Measurements from ENCODE around the gene GLE1. TPM values are rescaled to one million over a fixed set of nuclear protein-coding genes. Genes with fewer than 3 reads are reported as not detected.
"Not testable (repeated sequence)": the region's sequence is repeated elsewhere in the genome, so short reads cannot be mapped to it uniquely, and the experiment has no call there.

GLE1 gene
- total RNA-seq, 1 donor from 2014 or later, result 6.3 TPM

- TF ChIP-seq CTCF (IDR thresholded peaks at IDR 0.05), result no peak
- H3K27me3 ChIP-seq, result no peaks in the 10 kb centered on the region
- DNase-seq (ENCODE audit: low spot score in 2 of 2), result no peak
These were observed 9.2 kb upstream of the GLE1 start for GRCh38 chr9:128495296-128495695.

GRCh38 chr9:128495804-128496417, 8.6 kb upstream of the GLE1 start:
- intact Hi-C loops (cut with DNase I), result no loop called here
- H3K36me3 ChIP-seq, result peaks cover 31 to 40% of the 10 kb centered on the region in 2 donors
- no peak for DNase-seq (ENCODE audit: low spot score in 2 of 2)

More at GRCh38 chr9:128495296-128495695, 9.2 kb upstream of the GLE1 start:
- peaks cover 33 to 40% of the 10 kb centered on the region in 2 donors for H3K36me3 ChIP-seq
- H3K27ac ChIP-seq, result no peak overlapping the region
- intact Hi-C loops (cut with DNase I), result no loop called here
- no peak overlapping the region for H3K4me3 ChIP-seq
- H3K9me3 ChIP-seq, result no peaks in the 10 kb centered on the region
- peaks cover 0 to 3% of the 10 kb centered on the region in 2 donors for H3K4me1 ChIP-seq

GRCh38 chr9:128497824-128498610, 6.5 kb upstream of the GLE1 start:
- no peak for DNase-seq (ENCODE audit: low spot score in 2 of 2)
- H3K36me3 ChIP-seq, result peaks cover 21 to 26% of the 10 kb centered on the region in 2 donors
- TF ChIP-seq CTCF (IDR thresholded peaks at IDR 0.05), result no peak

More at GRCh38 chr9:128495804-128496417, 8.6 kb upstream of the GLE1 start:
- no peak for TF ChIP-seq CTCF (IDR thresholded peaks at IDR 0.05)
- H3K9me3 ChIP-seq, result no peaks in the 10 kb centered on the region
- no peak overlapping the region for H3K4me3 ChIP-seq
- H3K27ac ChIP-seq, result no peak overlapping the region
- H3K27me3 ChIP-seq, result no peaks in the 10 kb centered on the region
- H3K4me1 ChIP-seq, result peaks cover 0 to 5% of the 10 kb centered on the region in 2 donors

GRCh38 chr9:128498911-128499310, 5.6 kb upstream of the GLE1 start:
- Histone ChIP-seq H3K27ac (no peak overlapping the region), H3K36me3 (peaks cover 21 to 25% of the 10 kb centered on the region in 2 donors)
- intact Hi-C loops (cut with DNase I), result no loop called here

More at GRCh38 chr9:128497824-128498610, 6.5 kb upstream of the GLE1 start:
- Histone ChIP-seq H3K9me3 (no peaks in the 10 kb centered on the region), H3K4me3 (no peak overlapping the region), H3K27ac (no peak overlapping the region), H3K27me3 (no peaks in the 10 kb centered on the region), H3K4me1 (peaks cover 3 to 13% of the 10 kb centered on the region in 2 donors)
- intact Hi-C loops (cut with DNase I), result no loop called here

GRCh38 chr9:128499920-128500319, 4.6 kb upstream of the GLE1 start:
- Histone ChIP-seq H3K4me1 (peaks cover 3 to 18% of the 10 kb centered on the region in 2 donors), H3K9me3 (no peaks in the 10 kb centered on the region), H3K4me3 (no peak overlapping the region), H3K27ac (peak overlapping the region; percentile 74 to 76), H3K36me3 (peaks cover 19 to 22% of the 10 kb centered on the region in 2 donors), H3K27me3 (no peaks in the 10 kb centered on the region)
- no peak for DNase-seq (ENCODE audit: low spot score in 2 of 2)
- TF ChIP-seq CTCF (IDR thresholded peaks at IDR 0.05), result no peak
- intact Hi-C loops (cut with DNase I), result loop anchor here (5.0 kb wide), 1 partner anchor 128 kb away; the partner anchor contains the start of gene URM1

More at GRCh38 chr9:128498911-128499310, 5.6 kb upstream of the GLE1 start:
- no peak overlapping the region for H3K4me3 ChIP-seq
- DNase-seq (ENCODE audit: low spot score in 2 of 2), result no peak
- H3K27me3 ChIP-seq, result no peaks in the 10 kb centered on the region
- peaks cover 3 to 17% of the 10 kb centered on the region in 2 donors for H3K4me1 ChIP-seq
- H3K9me3 ChIP-seq, result no peaks in the 10 kb centered on the region
- no peak for TF ChIP-seq CTCF (IDR thresholded peaks at IDR 0.05)

- not testable (repeated sequence) for DNase-seq (ENCODE audit: low spot score in 2 of 2); H3K27me3 ChIP-seq; H3K36me3 ChIP-seq; H3K9me3 ChIP-seq
- Histone ChIP-seq H3K4me1 (peaks cover 3 to 23% of the 10 kb centered on the region in 2 donors), H3K4me3 (peak overlapping the region in 1 of 2 donors; percentile 82), H3K27ac (peak overlapping the region; percentile 21 to 66)
- intact Hi-C loops (cut with DNase I), result loop anchor here (5.0 kb wide), 1 partner anchor 131 kb away; the partner anchor contains the start of gene URM1
These were observed 1.1 kb upstream of the GLE1 start for GRCh38 chr9:128503415-128503825.
